Suprapubic skin (tissue), 4 donors: Measurements from ENCODE around the gene ZNF653.

Experiments used
- POLR2A ChIP-seq, 2 donors: fragments of 450-650 bp; IDR thresholded peaks; one replicate each; pipeline ENCODE4 v1.6.1; 2017; ENCODE audit warnings: antibody characterized with exemption in 2 of 2, mild to moderate bottlenecking in 2 of 2, moderate library complexity in 2 of 2
- POLR2AphosphoS5 ChIP-seq, 3 donors: sonication (generic); formaldehyde crosslinking; IDR thresholded peaks; one replicate each; pipeline ENCODE4 v1.6.1; 2017; ENCODE audit warnings: antibody characterized with exemption in 3 of 3
- TF ChIP-seq, protein P1 (sequence below), 2 donors: fragments of 200-600 bp in 1 of 2; fragments of 450-650 bp in 1 of 2; sonication (generic) in 1 of 2; IDR thresholded peaks; one replicate each; pipeline ENCODE4 v1.5.1; 2016 to 2019; ENCODE audit warnings: antibody characterized with exemption in 2 of 2, mild to moderate bottlenecking in 1 of 2, moderate library complexity in 1 of 2

DNA sequence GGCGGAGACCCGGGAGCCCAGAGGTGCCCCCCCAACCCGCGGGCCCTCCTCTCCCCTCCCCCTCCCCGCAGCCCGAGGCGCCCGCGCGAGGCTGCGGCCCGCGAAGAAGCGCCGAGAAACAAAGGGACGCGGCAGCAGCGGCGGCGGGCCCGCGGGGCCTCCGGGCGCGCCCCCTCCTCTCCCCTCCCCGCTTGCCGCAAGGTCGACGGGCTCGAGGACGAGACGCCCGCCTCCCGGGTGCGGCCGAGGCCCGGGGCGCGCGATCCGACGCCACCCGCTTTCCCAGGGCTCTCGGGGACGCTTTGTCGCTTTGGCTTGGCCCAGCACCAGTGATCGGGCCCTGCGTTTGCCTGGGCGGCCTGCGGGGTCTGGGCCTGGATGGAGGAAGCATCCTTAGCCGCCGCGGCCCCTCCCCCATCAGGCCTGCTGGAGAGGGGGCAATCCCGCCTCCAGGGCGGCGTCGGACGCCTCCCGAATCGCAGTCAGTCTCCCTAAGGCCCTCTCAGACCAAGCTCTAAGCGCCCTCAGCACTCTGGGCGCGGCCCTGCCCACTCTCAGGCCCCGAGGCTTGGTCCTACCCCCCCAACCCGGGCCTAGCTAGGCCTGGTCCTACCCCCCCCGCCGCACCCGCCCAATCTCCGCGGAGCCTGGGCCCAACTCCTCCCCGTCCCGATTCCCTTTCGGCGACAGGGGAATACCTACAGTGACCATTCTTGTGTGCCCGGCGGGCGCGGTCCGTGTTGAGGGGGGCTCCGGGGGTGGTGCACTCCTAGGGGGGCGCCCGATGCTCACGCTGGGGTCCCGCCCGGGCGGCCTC is 25.5 kb downstream of the ZNF653 start:
- TF ChIP-seq POLR2A (IDR thresholded peaks at IDR 0.05) (no peak), POLR2AphosphoS5 (IDR thresholded peaks at IDR 0.05) (no peak)
- TF ChIP-seq, protein P1, sequence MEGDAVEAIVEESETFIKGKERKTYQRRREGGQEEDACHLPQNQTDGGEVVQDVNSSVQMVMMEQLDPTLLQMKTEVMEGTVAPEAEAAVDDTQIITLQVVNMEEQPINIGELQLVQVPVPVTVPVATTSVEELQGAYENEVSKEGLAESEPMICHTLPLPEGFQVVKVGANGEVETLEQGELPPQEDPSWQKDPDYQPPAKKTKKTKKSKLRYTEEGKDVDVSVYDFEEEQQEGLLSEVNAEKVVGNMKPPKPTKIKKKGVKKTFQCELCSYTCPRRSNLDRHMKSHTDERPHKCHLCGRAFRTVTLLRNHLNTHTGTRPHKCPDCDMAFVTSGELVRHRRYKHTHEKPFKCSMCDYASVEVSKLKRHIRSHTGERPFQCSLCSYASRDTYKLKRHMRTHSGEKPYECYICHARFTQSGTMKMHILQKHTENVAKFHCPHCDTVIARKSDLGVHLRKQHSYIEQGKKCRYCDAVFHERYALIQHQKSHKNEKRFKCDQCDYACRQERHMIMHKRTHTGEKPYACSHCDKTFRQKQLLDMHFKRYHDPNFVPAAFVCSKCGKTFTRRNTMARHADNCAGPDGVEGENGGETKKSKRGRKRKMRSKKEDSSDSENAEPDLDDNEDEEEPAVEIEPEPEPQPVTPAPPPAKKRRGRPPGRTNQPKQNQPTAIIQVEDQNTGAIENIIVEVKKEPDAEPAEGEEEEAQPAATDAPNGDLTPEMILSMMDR (IDR thresholded peaks at IDR 0.05), result no peak
